GM12864 (cell line): Measurements from ENCODE around the gene RBM8A.

Experiments
- DNase-seq: peaks from one replicate; pipeline ENCODE4 v3.0.0-alpha.2; 2011; ENCODE audit warnings: low read depth
- H3K4me3 ChIP-seq: 2 replicates; pipeline ENCODE4 v1.5.1; 2011; ENCODE audit warnings: mild to moderate bottlenecking, low read depth, low read length, control low read depth
- TF ChIP-seq, protein P1 (sequence below): IDR thresholded peaks from 2 replicates; pipeline ENCODE4 v1.5.1; 2011; ENCODE audit warnings: low read depth, mild to moderate bottlenecking, moderate library complexity, low read length, control low read depth, inconsistent platforms; ENCODE audit errors: missing control alignments

The RBM8A gene

DNA sequence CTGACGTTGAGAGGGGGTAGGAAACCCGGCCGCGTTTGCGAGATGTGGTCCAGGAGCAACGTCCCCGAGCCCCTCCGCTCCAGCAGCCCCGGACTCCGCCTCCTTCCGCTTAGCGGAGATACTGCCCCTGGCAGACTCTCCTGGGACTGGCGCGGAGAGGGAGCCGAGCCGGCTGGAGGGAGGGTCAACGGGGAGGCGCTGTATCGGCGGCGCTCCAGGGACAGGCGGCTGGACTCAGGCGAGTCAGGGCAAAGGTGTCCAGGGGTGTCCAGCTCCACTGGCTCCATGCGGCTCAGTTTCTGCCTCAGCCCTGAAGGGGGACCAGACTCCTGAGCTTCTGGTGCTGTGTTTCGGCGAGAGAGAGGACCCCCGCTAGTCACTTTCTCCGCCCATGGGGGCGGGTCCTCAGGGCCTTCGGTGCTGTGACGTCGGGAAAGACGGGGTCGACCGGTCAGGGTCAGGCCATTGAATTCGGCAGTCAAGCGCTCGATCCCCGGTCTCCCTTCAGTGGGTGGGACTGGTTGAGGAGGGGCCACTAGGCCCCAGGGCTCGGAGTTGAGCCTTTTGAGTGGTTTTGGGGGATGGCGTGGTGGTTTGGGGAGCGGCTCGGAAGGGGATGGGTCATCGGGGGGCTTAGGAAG, 33.3 kb upstream of the RBM8A start:
- H3K4me3 ChIP-seq, result peak overlapping the region; percentile 65
- no peak for DNase-seq
- TF ChIP-seq, protein P1, sequence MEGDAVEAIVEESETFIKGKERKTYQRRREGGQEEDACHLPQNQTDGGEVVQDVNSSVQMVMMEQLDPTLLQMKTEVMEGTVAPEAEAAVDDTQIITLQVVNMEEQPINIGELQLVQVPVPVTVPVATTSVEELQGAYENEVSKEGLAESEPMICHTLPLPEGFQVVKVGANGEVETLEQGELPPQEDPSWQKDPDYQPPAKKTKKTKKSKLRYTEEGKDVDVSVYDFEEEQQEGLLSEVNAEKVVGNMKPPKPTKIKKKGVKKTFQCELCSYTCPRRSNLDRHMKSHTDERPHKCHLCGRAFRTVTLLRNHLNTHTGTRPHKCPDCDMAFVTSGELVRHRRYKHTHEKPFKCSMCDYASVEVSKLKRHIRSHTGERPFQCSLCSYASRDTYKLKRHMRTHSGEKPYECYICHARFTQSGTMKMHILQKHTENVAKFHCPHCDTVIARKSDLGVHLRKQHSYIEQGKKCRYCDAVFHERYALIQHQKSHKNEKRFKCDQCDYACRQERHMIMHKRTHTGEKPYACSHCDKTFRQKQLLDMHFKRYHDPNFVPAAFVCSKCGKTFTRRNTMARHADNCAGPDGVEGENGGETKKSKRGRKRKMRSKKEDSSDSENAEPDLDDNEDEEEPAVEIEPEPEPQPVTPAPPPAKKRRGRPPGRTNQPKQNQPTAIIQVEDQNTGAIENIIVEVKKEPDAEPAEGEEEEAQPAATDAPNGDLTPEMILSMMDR, result peak; percentile 4

DNA sequence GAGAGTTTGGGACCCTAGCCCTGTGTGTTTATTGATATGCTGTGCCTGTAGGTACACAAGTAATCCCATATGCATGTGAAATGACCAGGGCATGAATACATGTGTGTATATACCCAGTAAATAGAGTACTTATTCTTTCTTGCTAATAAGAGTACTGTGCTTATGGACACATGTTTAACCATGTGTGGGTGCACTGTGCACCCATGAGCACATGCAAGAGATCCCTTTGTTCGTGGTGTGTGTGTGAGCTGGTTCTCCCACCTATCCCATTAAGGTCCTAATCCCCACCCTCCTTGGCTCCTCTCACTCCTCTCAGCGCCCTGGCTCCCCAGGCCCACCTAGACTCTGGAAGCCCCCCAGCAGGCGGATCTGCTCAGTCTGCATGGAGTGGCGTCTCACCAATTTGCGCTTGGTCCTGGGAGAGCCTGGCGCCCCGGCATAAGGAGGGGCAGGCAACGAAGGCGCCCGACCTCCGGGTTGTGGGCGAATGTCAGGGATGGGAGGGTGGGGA, 32.7 kb upstream of the RBM8A start:
- no peak overlapping the region for H3K4me3 ChIP-seq
- TF ChIP-seq, protein P1, result no peak
- DNase-seq, result no peak

DNA sequence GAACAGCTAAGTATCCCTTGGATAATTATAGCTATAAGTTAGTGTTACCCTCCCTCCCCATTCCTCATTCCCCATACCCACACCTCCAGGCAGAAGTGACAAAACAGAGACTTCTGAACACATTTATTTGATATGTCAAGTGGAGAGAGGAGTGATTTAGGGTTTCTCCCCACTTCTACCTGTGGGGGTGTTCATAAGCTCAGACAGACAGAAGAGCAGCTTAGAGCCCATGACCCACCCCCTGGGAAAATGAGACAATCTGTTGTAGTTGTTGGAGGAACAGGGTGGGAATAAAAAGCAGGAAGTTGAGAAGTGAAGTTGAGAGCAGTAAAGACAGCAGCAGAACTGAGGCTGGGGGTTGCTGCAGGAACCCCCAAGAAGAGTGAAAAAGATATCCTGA, 32.0 kb upstream of the RBM8A start:
- H3K4me3 ChIP-seq, result no peak overlapping the region
- DNase-seq, result no peak
- TF ChIP-seq, protein P1, result no peak

DNA sequence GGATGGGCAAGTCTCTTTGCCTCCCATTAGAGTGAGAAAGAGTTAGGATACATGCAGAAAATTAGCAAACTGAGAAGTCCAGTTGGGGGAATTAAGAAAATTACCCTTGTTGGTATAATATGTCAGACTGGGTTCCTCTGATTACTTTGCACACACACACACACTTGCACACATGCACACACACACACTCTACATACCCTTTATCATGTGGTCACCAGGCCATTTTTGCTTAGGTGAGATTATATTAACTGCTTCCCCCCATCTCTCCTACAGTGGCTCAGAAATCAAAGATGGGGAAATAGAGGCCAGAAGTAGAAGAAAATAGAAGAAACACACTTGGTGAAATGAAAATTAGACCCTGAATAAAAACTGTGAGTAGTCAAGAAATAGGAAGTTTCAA, 31.4 kb upstream of the RBM8A start:
- no peak overlapping the region for H3K4me3 ChIP-seq
- TF ChIP-seq, protein P1, result no peak
- no peak for DNase-seq

DNA sequence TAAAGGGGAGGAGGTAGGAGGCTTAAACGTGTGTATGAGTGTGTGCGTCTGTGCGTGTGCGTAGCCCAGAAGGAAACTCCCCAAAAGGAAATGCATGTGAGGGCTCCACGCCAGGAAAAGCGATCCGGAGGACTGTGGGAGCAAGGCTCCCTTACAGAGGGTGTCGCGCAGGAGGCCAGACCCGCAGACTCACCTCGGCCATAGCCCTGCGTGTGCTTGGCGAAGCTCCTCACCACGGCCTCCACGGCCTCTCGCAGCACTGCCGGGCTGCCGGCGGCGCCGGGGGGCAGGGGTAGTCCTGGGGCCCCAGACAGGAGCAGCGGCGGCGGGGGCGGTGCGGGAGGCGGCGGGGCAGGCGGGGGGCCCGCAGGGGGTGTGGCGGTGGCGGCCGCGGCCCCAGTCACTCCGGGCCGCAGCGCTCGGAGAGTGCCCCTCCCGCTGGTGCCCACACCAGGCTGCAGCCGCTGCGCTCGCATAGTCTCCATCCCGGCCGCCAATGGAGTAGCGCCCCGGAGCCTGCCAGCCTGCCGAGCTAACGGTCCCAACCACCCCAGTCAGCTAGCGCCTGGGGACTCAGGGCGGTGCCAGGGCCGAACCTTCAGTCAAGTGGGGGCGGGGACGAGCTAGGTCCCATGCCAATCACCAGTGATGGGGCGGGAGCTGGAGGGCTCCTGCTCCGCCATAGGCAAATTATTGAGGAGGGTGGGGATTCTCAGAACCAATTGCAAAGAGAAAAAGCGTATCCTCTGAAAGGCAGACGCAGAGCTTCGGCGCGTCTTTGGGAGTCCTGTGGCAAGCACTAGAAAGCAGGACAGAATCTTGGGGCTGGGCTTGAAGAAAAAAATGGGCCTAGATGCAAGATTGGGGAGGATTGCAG, 30.4 kb upstream of the RBM8A start, which contains the start of gene LIX1L:
TSS of gene LIX1L (minus strand) at position 575 of the 877 bp plus-strand sequence. CDS start at position 485, 90 bp downstream.
- TF ChIP-seq, protein P1, result no peak

DNA sequence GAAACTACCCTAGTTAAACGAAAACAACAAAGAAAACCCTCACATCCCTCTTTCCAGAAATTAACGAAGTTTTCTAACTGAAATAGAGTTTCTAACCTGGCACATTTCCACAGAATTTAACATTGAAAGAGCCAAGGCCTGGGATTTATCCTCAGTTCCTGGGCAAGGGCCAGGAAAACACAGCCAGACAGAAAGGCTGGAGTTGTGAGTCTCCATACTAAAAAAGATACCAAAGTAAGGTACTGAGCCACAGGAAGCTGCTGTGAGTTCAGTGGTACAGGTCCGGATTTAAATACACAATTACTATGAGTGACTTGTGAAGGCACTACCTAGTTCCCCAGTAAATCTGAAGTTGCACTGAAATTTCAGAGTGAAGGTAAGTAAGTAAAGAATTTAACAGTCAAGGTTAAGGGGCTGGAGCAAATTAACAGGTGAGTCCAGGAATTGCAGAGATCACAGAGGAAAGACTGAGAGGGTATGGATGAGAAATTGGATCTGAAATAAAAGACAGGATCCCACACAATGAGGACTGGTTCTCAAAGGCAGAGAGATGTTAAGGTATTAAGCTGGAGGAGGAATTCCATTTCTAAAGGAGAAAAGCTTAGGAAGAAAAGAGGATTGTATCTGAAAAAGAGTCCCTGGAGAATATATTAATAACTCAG, 29.6 kb upstream of the RBM8A start:
- DNase-seq, result no peak

More for the DNA sequence above, 30.4 kb upstream of the RBM8A start, which contains the start of gene LIX1L:
- H3K4me3 ChIP-seq, result peak within 1 kb of the TSS; percentile 94
- DNase-seq, result peak; percentile 89

More for the DNA sequence above, 29.6 kb upstream of the RBM8A start:
- H3K4me3 ChIP-seq, result peak overlapping the region; percentile 94
- TF ChIP-seq, protein P1, result no peak
